HG03139 (cell line): ENCODE results near the gene SDC1.

Experiments used
- ATAC-seq: cut with Tn5 transposase; IDR thresholded peaks from one replicate; pipeline ENCODE4 v1.9.1; 2021; ENCODE audit not compliant: unreplicated experiment

SDC1 gene

DNA sequence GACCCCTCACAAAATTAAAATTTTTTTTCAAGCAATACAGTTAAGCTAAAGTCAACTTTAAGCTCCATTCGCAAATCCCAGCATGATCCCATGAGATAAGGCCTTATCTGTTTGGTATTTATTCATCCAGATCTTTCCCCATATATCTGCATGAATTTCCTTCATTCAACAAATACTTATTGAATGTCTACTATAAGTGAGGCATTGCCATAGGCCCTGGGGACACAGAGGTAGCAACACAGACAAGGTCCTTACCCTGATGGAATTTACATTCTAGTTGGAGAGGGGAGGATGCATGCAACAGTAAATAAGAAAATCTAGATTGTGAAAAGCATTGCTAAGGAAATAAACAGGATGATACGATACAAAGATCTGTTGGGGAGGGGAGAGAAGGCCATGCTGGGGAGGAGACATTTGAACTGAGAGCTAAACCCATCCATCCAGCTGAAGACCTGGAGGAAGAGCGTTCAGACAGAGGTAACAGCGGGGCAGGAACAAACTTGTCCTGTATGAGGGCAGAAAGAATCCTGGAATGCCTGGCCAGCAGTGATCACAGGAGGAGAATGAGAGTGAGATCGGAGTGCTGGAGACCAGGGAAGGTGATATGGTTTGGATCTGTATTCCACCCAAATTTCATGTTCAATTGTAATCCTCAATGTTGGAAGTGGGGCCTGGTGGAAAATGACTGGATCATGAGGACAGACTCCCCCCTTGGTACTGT is 71.6 kb downstream of the SDC1 start:
- ATAC-seq = no peak

DNA sequence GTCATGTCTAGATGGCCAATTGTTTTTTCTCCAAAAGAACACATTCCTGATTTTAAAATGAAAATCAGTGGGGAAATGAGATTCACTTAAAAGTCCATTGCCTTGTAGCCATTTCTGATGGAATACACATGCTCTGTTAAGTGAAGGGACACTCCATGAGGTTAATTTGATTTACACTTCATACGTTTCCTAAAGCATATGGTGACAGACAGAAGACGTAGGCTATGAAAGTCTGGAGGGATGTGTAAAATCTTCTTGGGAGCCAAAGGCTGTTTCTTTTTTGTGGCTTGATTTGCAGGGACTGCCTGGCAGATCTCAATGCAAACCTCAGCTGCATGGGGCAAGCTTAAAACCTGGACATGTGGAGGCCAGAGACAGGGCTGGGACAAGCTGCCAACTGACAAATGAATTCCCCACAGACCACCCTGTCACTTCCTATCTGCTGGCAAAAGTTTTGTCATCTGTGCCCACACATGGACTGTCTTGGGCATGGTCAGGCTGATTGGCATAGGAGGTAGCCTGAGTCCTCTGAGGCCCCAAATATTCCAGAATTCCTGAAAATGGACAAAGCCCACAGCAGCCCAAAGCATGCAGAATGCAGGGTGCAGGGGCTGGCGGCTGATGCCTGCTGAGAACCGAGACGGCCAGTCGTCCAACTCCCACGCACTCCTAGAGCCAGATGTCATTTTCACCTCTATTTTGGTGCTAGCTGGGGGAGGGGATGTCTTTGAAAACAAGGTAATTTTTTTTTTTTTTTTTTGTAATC is 73.9 kb downstream of the SDC1 start:
- ATAC-seq = no peak
